MM.1S (cell line): Measurements from ENCODE around the gene MAD1L1.

ENCODE experiments used
- CTCF ChIP-seq: fragments of 300-600 bp; sonication (generic); IDR thresholded peaks from 2 replicates; pipeline ENCODE4 v1.5.1; 2016; ENCODE audit warnings: antibody characterized with exemption, low read length, mixed read lengths
- EZH2phosphoT487 ChIP-seq: fragments of 300-600 bp; sonication (generic); IDR thresholded peaks from 2 replicates; pipeline ENCODE4 v1.6.1; 2018; ENCODE audit warnings: antibody characterized with exemption, low read length

- TF ChIP-seq CTCF: no peak
- no peak for TF ChIP-seq EZH2phosphoT487
These were observed 85.9 kb downstream of the MAD1L1 start for GRCh38 chr7:2146676-2147472.
